ENCODE measurements around the gene NMUR2. TPM values are rescaled to one million over a fixed set of nuclear protein-coding genes. Genes with fewer than 3 reads are reported as not detected.

Gene NMUR2
- total and polyA plus RNA-seq, 2 of the 8 experiments (the other 6 are each of a cell fraction or from before 2014, with no cell fraction given), result 0.11 TPM; not detected in 1

DNA sequence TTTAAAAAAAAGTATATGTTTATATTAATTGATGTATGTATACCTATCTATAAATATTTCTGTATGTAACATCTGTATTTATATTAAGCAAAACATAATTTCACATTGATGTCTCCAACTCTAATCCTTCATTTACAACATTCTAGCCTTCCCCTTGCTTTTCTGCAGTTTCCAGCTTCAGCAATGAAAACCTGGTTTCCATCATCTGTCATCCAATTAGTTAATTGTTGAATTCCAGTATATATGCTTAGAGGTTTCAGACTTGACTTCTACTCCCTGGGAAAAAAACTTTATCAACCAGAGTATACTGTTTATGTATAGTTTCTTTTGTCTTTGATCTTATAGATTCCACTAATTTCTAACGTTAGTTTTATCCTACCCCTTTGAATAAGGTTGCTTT, 38.4 kb downstream of the NMUR2 start (continued):
- TF ChIP-seq SAP30 (IDR thresholded peaks at IDR 0.05; ENCODE audit: insufficient read depth, insufficient replicate concordance, low read length) (no peak), BRCA1 (IDR thresholded peaks at IDR 0.05; ENCODE audit: low read depth, low read length) (no peak), RAD21 (IDR thresholded peaks at IDR 0.05 in 1 of 2, conservative IDR thresholded peaks at IDR 0.05 in 1 of 2; ENCODE audit: low read depth in 2 of 2, low read length in 2 of 2) (no peak)
- TF ChIP-seq, protein P1, sequence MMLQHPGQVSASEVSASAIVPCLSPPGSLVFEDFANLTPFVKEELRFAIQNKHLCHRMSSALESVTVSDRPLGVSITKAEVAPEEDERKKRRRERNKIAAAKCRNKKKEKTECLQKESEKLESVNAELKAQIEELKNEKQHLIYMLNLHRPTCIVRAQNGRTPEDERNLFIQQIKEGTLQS (IDR thresholded peaks at IDR 0.05; ENCODE audit: insufficient read depth, low read depth, low read length), result no peak
- TF ChIP-seq, protein P2, sequence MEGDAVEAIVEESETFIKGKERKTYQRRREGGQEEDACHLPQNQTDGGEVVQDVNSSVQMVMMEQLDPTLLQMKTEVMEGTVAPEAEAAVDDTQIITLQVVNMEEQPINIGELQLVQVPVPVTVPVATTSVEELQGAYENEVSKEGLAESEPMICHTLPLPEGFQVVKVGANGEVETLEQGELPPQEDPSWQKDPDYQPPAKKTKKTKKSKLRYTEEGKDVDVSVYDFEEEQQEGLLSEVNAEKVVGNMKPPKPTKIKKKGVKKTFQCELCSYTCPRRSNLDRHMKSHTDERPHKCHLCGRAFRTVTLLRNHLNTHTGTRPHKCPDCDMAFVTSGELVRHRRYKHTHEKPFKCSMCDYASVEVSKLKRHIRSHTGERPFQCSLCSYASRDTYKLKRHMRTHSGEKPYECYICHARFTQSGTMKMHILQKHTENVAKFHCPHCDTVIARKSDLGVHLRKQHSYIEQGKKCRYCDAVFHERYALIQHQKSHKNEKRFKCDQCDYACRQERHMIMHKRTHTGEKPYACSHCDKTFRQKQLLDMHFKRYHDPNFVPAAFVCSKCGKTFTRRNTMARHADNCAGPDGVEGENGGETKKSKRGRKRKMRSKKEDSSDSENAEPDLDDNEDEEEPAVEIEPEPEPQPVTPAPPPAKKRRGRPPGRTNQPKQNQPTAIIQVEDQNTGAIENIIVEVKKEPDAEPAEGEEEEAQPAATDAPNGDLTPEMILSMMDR (IDR thresholded peaks at IDR 0.05; ENCODE audit: control extremely low read depth in 1 of 3, insufficient read depth in 1 of 3, low read depth in 1 of 3, low read length in 3 of 3), result no peak

Data from H1 (cell line).